Stimulated activated CD4-positive, alpha-beta T cell treated with anti-CD3 and anti-CD28 coated beads, Interleukin-2, amount 100 ng/mL, for 24 hours (primary cell): ENCODE results near the gene AQP1.

ENCODE experiments used
- DNase-seq, 2 donors: peaks; one replicate each; pipeline ENCODE4 v3.0.0-alpha.2; 2020

AQP1 gene

GRCh38 chr7:30922596-30922995, 10.9 kb downstream of the AQP1 start:
- DNase-seq: no peak

- no peak for DNase-seq
These were observed 11.5 kb downstream of the AQP1 start for GRCh38 chr7:30923009-30923773.

- DNase-seq: no peak
These were observed 12.2 kb downstream of the AQP1 start for GRCh38 chr7:30923774-30924413.

- no peak for DNase-seq
These were observed 13.0 kb downstream of the AQP1 start for GRCh38 chr7:30924624-30925023.

- no peak for DNase-seq
These were observed 13.5 kb downstream of the AQP1 start for GRCh38 chr7:30925117-30925516.

- no peak for DNase-seq
These were observed 14.3 kb downstream of the AQP1 start for GRCh38 chr7:30925913-30926312.

GRCh38 chr7:30926313-30926712, 14.7 kb downstream of the AQP1 start:
- DNase-seq: no peak

GRCh38 chr7:30927040-30927439, 15.4 kb downstream of the AQP1 start:
- DNase-seq: peak in 1 of 2 donors; percentile 5

GRCh38 chr7:30927559-30927958, 15.9 kb downstream of the AQP1 start:
- DNase-seq: no peak

GRCh38 chr7:30928254-30928872, 16.7 kb downstream of the AQP1 start:
- peak in 1 of 2 donors; percentile 7 for DNase-seq

- DNase-seq: peak in 1 of 2 donors; percentile 9
These were observed 18.0 kb downstream of the AQP1 start for GRCh38 chr7:30929686-30930085.

GRCh38 chr7:30930621-30931020, 19.0 kb downstream of the AQP1 start:
- no peak for DNase-seq

GRCh38 chr7:30931161-30931928, 19.7 kb downstream of the AQP1 start:
- DNase-seq: no peak

GRCh38 chr7:30931929-30932540, 20.4 kb downstream of the AQP1 start:
- DNase-seq: no peak

GRCh38 chr7:30932562-30932961, 20.9 kb downstream of the AQP1 start:
- DNase-seq: no peak

- no peak for DNase-seq
These were observed 21.7 kb downstream of the AQP1 start for GRCh38 chr7:30933124-30933974.

GRCh38 chr7:30934225-30934624, 22.6 kb downstream of the AQP1 start:
- no peak for DNase-seq

- no peak for DNase-seq
These were observed 23.3 kb downstream of the AQP1 start for GRCh38 chr7:30934732-30935568.

GRCh38 chr7:30935569-30935877, 23.9 kb downstream of the AQP1 start:
- no peak for DNase-seq

- DNase-seq: no peak
These were observed 25.1 kb downstream of the AQP1 start for GRCh38 chr7:30936650-30937245.

- no peak for DNase-seq
These were observed 25.8 kb downstream of the AQP1 start for GRCh38 chr7:30937416-30937815.
